HCT116 (cell line): ENCODE measurements around the gene ASB15. TPM values are rescaled to one million over a fixed set of nuclear protein-coding genes. Genes with fewer than 3 reads are reported as not detected.

ENCODE experiments used
- ATAC-seq: fragments of 200-7000 bp; cut with Tn5 transposase; 2 replicates; pipeline ENCODE4 v1.9.1; 2020; ENCODE audit warnings: mild to moderate bottlenecking, moderate library complexity
- BruUV-seq: library from RNA; stranded (reverse); fragments of 400-500 nt; replicated peaks from 2 replicates; lab custom pipeline; 2021; lab: Mats Ljungman, UMichigan
- CTCF ChIA-PET: fragments of 300-600 bp; sonication (Branson Sonifier 250); formaldehyde crosslinking; loops from one replicate; lab custom pipeline; 2021; ENCODE audit warnings: antibody characterized with exemption; lab: Charles Lee
- POLR2A ChIA-PET: fragments of 300-600, 350-600 bp; sonication (Branson Sonifier 250); formaldehyde crosslinking; loops from one replicate; lab custom pipeline; 2021; ENCODE audit warnings: antibody characterized with exemption; lab: Charles Lee
- RAD21 ChIA-PET, 2 experiments: fragments of 300-600 bp; sonication (Branson Sonifier 250); formaldehyde crosslinking; loops; one replicate each; lab custom pipeline; 2023; ENCODE audit warnings: low total read pairs in 2 of 2; ENCODE audit not compliant: uncharacterized antibody in 2 of 2, unreplicated experiment in 2 of 2, low non-redundant PET in 1 of 2; lab: Charles Lee
- DNase-seq: peaks from one replicate; pipeline ENCODE4 v3.0.0-alpha.2; 2010; ENCODE audit warnings: low read depth, low spot score
- H2AFZ ChIP-seq: fragments of 200-600 bp; shearing (Covaris generic), sonication (generic); 2 replicates; pipeline ENCODE4 v1.6.1; 2017; ENCODE audit warnings: low read depth, mixed run types, mixed read lengths, antibody characterized with exemption, low read length; ENCODE audit not compliant: poor library complexity, severe bottlenecking
- H3K27ac ChIP-seq: 2 replicates; pipeline ENCODE4 v1.5.1; 2012; ENCODE audit warnings: low read depth, low read length
- H3K27me3 ChIP-seq: fragments of 200-600 bp; sonication (generic); 2 replicates; pipeline ENCODE4 v1.6.1; 2016; ENCODE audit warnings: mixed run types, low read length, mixed read lengths; ENCODE audit not compliant: insufficient read depth
- H3K36me3 ChIP-seq, 2 experiments: fragments of 200-500 bp in 1 of 2; fragments of 200-600 bp in 1 of 2; sonication (Bioruptor generic) in 1 of 2; sonication (generic) in 1 of 2; 2 replicates each; pipeline versions ENCODE4 v1.5.1 to v1.6.1; 2014 to 2016; ENCODE audit warnings: low read length in 2 of 2, inconsistent platforms in 1 of 2, mixed read lengths in 1 of 2, mixed run types in 1 of 2; ENCODE audit not compliant: insufficient read depth in 2 of 2, control insufficient read depth in 1 of 2
- H3K4me1 ChIP-seq, 2 experiments: fragments of 200-600 bp in 1 of 2; sonication (generic) in 1 of 2; 2 replicates each; pipeline versions ENCODE4 v1.5.1 to v1.6.1; 2012 to 2017; ENCODE audit warnings: low read length in 2 of 2, inconsistent platforms in 1 of 2, mild to moderate bottlenecking in 1 of 2, mixed read lengths in 1 of 2, mixed run types in 1 of 2, moderate library complexity in 1 of 2; ENCODE audit not compliant: insufficient read depth in 2 of 2, control insufficient read depth in 1 of 2
- H3K4me2 ChIP-seq: fragments of 200-600 bp; sonication (generic); 2 replicates; pipeline ENCODE4 v1.6.1; 2017; ENCODE audit warnings: mixed run types, low read length, mixed read lengths
- H3K4me3 ChIP-seq, 2 experiments: fragments of 200-600 bp in 1 of 2; sonication (generic) in 1 of 2; replicated peaks in 1 of 2; 2 replicates each; pipeline ENCODE4 v1.5.1; 2011 to 2016; ENCODE audit warnings: low read length in 2 of 2, control low read depth in 1 of 2, low read depth in 1 of 2, mild to moderate bottlenecking in 1 of 2, mixed read lengths in 1 of 2, mixed run types in 1 of 2
- H3K79me2 ChIP-seq: fragments of 200-600 bp; sonication (generic); 2 replicates; pipeline ENCODE4 v1.6.1; 2017; ENCODE audit warnings: mild to moderate bottlenecking, mixed run types, low read length, moderate library complexity, mixed read lengths; ENCODE audit not compliant: insufficient read depth
- H3K9ac ChIP-seq: fragments of 200-600 bp; sonication (generic); 2 replicates; pipeline ENCODE4 v1.6.1; 2016; ENCODE audit warnings: low read length, mixed read lengths
- H3K9me2 ChIP-seq: fragments of 200-600 bp; sonication (generic), shearing (Covaris generic); 2 replicates; pipeline ENCODE4 v1.6.1; 2017; ENCODE audit warnings: mixed run types, mild to moderate bottlenecking, moderate library complexity; ENCODE audit not compliant: insufficient read depth
- H3K9me3 ChIP-seq, 2 experiments: fragments of 200-500 bp in 1 of 2; fragments of 200-600 bp in 1 of 2; sonication (Bioruptor generic) in 1 of 2; sonication (generic) in 1 of 2; 2 replicates each; pipeline ENCODE4 v1.6.1; 2014 to 2017; ENCODE audit warnings: low read length in 2 of 2, mixed read lengths in 2 of 2, inconsistent platforms in 1 of 2, low read depth in 1 of 2, mild to moderate bottlenecking in 1 of 2, mixed run types in 1 of 2, moderate library complexity in 1 of 2; ENCODE audit not compliant: control insufficient read depth in 1 of 2, insufficient read depth in 1 of 2
- H4K20me1 ChIP-seq: fragments of 200-600 bp; sonication (generic), shearing (Covaris generic); 2 replicates; pipeline ENCODE4 v1.6.1; 2017; ENCODE audit warnings: mixed run types, mild to moderate bottlenecking, moderate library complexity; ENCODE audit not compliant: insufficient read depth
- ATF3 ChIP-seq: IDR thresholded peaks from 2 replicates; pipeline ENCODE4 v1.6.1; 2012
- CBX3 ChIP-seq: IDR thresholded peaks from 2 replicates; pipeline ENCODE4 v1.6.1; 2012; ENCODE audit warnings: low read depth
- CEBPB ChIP-seq: IDR thresholded peaks from 2 replicates; pipeline ENCODE4 v1.6.1; 2012; ENCODE audit warnings: low read depth
- CTCF ChIP-seq, 3 experiments: fragments of 200-600 bp in 1 of 3; sonication (generic) in 1 of 3; IDR thresholded peaks in 2 of 3; conservative IDR thresholded peaks in 1 of 3; 2 replicates each; pipeline ENCODE4 v1.5.1; 2012 to 2017; ENCODE audit warnings: low read depth in 2 of 3, low read length in 2 of 3, antibody characterized with exemption in 1 of 3, borderline replicate concordance in 1 of 3, control low read depth in 1 of 3, mild to moderate bottlenecking in 1 of 3, mixed read lengths in 1 of 3, mixed run types in 1 of 3, moderate library complexity in 1 of 3; ENCODE audit not compliant: insufficient read depth in 1 of 3
- EGR1 ChIP-seq: IDR thresholded peaks from 2 replicates; pipeline ENCODE4 v1.6.1; 2012; ENCODE audit warnings: low read depth
- ELF1 ChIP-seq: IDR thresholded peaks from 2 replicates; pipeline ENCODE4 v1.6.1; 2012; ENCODE audit warnings: low read depth, borderline replicate concordance
- EZH2phosphoT487 ChIP-seq: fragments of 200-600 bp; IDR thresholded peaks from 2 replicates; pipeline ENCODE4 v1.6.1; 2018; ENCODE audit warnings: antibody characterized with exemption, borderline replicate concordance
- FOSL1 ChIP-seq: IDR thresholded peaks from 2 replicates; pipeline ENCODE4 v1.6.1; 2012; ENCODE audit warnings: low read depth
- JUND ChIP-seq: IDR thresholded peaks from 2 replicates; pipeline ENCODE4 v1.6.1; 2012
- MAX ChIP-seq: IDR thresholded peaks from 2 replicates; pipeline ENCODE4 v1.6.1; 2012
- POLR2A ChIP-seq: IDR thresholded peaks from 2 replicates; pipeline ENCODE4 v1.7.0; 2011; ENCODE audit warnings: borderline replicate concordance; ENCODE audit not compliant: insufficient read depth, insufficient read length; ENCODE audit errors: extremely low read depth
- RAD21 ChIP-seq: IDR thresholded peaks from 2 replicates; pipeline ENCODE4 v1.6.1; 2012; ENCODE audit warnings: low read depth, mild to moderate bottlenecking
- REST ChIP-seq: IDR thresholded peaks from 2 replicates; pipeline ENCODE4 v1.6.1; 2012; ENCODE audit warnings: low read depth
- SP1 ChIP-seq: IDR thresholded peaks from 2 replicates; pipeline ENCODE4 v1.6.1; 2012; ENCODE audit warnings: low read depth
- SRF ChIP-seq: IDR thresholded peaks from 2 replicates; pipeline ENCODE4 v1.6.1; 2012; ENCODE audit warnings: low read depth
- TCF7L2 ChIP-seq: IDR thresholded peaks from 2 replicates; pipeline ENCODE4 v1.7.0; 2011; ENCODE audit warnings: borderline replicate concordance, inconsistent platforms; ENCODE audit not compliant: insufficient read depth, insufficient read length; ENCODE audit errors: extremely low read depth
- YY1 ChIP-seq: IDR thresholded peaks from 2 replicates; pipeline ENCODE4 v1.6.1; 2011; ENCODE audit warnings: low read length, low read depth, moderate library complexity, mild to moderate bottlenecking; ENCODE audit not compliant: insufficient replicate concordance; ENCODE audit errors: extremely low read depth
- ZBTB33 ChIP-seq: IDR thresholded peaks from 2 replicates; pipeline ENCODE4 v1.6.1; 2011; ENCODE audit warnings: mild to moderate bottlenecking, low read length, moderate library complexity; ENCODE audit not compliant: insufficient replicate concordance; ENCODE audit errors: extremely low read depth
- ZFX ChIP-seq: fragments of 450-650 bp; IDR thresholded peaks from 2 replicates; pipeline ENCODE4 v1.6.1; 2017
- ZNF274 ChIP-seq: fragments of 200-500 bp; sonication (Bioruptor generic); IDR thresholded peaks from 2 replicates; pipeline ENCODE4 v1.6.1; 2014; ENCODE audit warnings: mild to moderate bottlenecking, low read depth, low read length, inconsistent platforms
- intact Hi-C: fragments of 100-400 bp; cut with micrococcal nuclease; formaldehyde crosslinking; loops from 2 replicates; pipeline ENCODE4 v1.10.0; 2022
- total RNA-seq: library from RNA; stranded (reverse); gene quantifications from one replicate; pipeline ENCODE4 v1.2.1, GENCODE V29; 2021; ENCODE audit not compliant: unreplicated experiment

ASB15 gene
- total RNA-seq, 1 experiment from 2014 or later = not detected

- no peak overlapping the region for H3K9ac ChIP-seq
- H3K9me2 ChIP-seq = no peaks in the 10 kb centered on the region
- H3K9me3 ChIP-seq = no peaks in the 10 kb centered on the region
- ATAC-seq = no peak
- no TSS peak for BruUV-seq
- H3K36me3 ChIP-seq = peaks cover 4 to 7% of the 10 kb centered on the region in 2 experiments; a peak in 3 of 4 replicates
- H4K20me1 ChIP-seq = no peaks in the 10 kb centered on the region
- CTCF ChIA-PET = no interaction called here
- intact Hi-C loops = loop anchor here (5.0 kb wide), 2 partner anchors 97 to 187 kb away; no protein-coding TSS in a partner anchor
- H2AFZ ChIP-seq = no peak overlapping the region
- H3K27me3 ChIP-seq = no peaks in the 10 kb centered on the region
- no peak overlapping the region for H3K27ac ChIP-seq
- no peak overlapping the region for H3K4me2 ChIP-seq
- no peaks in the 10 kb centered on the region for H3K79me2 ChIP-seq
- no peak overlapping the region for H3K4me3 ChIP-seq
- DNase-seq = no peak
- no peak for TF ChIP-seq EGR1
- no peak for TF ChIP-seq POLR2A
- TF ChIP-seq REST = no peak
- no peak for TF ChIP-seq YY1
- no peak for TF ChIP-seq CTCF (IDR thresholded peaks at IDR 0.05 in 2 of 3, conservative IDR thresholded peaks at IDR 0.05 in 1 of 3; ENCODE audit: borderline replicate concordance in 1 of 3, insufficient read depth in 1 of 3, low read depth in 2 of 3, low read length in 2 of 3)
- no peak for TF ChIP-seq CEBPB
- no peak for TF ChIP-seq FOSL1
- no peak for TF ChIP-seq ELF1
- TF ChIP-seq CBX3 = no peak
- TF ChIP-seq ZBTB33 = no peak
- TF ChIP-seq TCF7L2 = no peak
- TF ChIP-seq MAX = no peak
- no peak for TF ChIP-seq ZFX
- TF ChIP-seq SP1 = no peak
- no peak for TF ChIP-seq RAD21
- TF ChIP-seq ATF3 = no peak
- no peak for TF ChIP-seq JUND
- no peak for TF ChIP-seq ZNF274
- TF ChIP-seq SRF = no peak
- TF ChIP-seq EZH2phosphoT487 = no peak
- POLR2A ChIA-PET = no interaction called here
- H3K4me1 ChIP-seq = no peaks in the 10 kb centered on the region
- RAD21 ChIA-PET = no interaction called here
These were observed 78.0 kb downstream of the ASB15 start for GRCh38 chr7:123679614-123680013.
